Forelimb muscle (tissue), 1 donor: Measurements from ENCODE around the gene ANXA7. TPM values are rescaled to one million over a fixed set of nuclear protein-coding genes. Genes with fewer than 3 reads are reported as not detected.

Source experiments
- DNase-seq: peaks from one replicate; pipeline ENCODE4 v3.0.0-alpha.2; 2013; ENCODE audit warnings: low read depth
- polyA plus RNA-seq: library from polyadenylated mRNA; unstranded; fragments of 120-200 nt; gene quantifications from one replicate; pipeline ENCODE4 v1.2.1, GENCODE V29; 2013; ENCODE audit not compliant: insufficient read length

The ANXA7 gene
- 57.9 TPM for polyA plus RNA-seq

DNA sequence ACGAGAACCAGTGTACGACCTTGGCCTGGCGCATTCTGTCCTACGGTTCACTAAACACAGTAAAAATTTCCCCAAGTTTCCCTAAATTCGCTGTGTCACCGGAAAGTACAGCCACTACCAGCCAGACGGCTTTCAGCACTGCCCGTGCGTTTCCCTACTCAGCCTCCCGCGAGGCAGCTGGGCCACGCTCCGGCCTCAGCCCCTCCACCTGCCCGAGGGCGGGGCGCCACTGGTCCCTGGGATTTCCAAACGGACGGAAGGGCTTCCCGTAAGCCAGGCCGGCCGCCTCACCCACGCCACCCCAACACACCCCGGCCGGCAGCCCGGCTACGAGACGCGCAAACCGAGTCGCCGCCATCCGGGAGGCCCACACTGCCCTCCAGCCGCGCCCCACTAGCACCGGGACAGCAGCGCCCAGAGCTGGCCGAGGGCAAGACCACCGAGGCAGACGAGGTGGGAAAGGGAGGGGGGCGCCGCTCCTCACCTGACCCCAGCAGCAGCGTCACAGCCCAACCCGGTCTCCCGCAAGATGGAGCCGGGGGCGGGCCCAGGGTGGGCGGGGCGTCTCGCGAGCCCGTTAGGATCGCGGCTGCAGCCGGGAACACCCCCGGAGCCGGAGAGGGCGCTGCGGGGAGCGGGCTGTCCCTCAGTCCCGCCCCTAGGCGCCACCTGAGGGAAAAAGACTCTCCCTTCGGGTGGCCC, at the start of gene ANXA7:
Gene ANXA7 (minus strand): TSS at position 531 of the 702 bp plus-strand sequence. CDS start 13,202 bp downstream, outside the sequence.
- DNase-seq, result no peak

DNA sequence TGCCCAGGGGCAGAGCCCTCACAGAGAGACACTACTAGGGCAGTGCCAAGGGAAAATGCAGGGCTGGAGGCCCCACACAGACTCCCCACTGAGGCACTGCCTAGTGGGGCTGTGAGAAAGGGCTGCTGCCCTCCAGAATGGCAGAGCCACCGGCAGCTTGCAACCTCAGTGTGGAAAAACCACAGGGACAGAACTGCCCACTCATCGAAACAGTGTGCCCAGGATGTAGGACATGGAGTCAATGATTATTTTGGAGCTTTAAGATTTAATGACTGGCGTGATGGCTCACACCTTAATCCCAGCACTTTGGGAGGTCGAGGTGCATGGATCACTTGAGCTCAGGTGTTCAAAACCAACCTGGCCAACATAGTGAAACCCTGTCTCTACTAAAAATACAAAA, 47.0 kb upstream of the ANXA7 start:
- no peak for DNase-seq

DNA sequence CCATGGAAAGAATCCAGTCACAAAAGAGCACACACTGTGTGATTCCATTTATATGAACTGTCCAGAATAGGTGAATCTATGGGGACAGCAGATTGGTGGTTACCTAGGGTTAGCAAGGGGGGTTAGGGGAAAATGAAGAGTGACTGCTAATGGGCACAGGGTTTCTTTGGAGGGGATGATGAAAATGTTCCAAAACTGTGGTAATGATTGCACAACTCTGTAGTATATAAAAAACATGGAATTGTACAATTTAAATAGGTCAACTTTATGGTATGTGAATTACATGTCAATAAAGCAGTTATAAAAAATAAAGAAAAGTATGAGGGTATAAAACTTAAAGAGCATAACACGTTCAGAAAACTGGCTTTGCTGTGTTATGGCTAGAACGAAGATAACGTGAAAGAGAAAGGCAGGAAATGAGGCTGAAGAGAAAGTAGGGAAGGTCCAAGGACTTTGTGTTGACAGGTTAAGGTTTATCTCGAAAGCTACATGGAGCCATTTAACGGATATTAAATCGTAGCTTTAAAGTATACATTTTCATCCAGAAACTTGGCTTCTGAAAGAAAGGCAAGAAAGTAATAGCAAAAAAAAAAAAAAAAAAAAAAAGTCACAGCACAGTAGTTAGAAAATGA, 45.9 kb upstream of the ANXA7 start:
- no peak for DNase-seq

- DNase-seq, result no peak
These were observed 42.5 kb upstream of the ANXA7 start for GRCh38 chr10:73456187-73456890.

- DNase-seq, result no peak
These were observed 35.3 kb upstream of the ANXA7 start for GRCh38 chr10:73449113-73449512.

- no peak for DNase-seq
These were observed 34.5 kb upstream of the ANXA7 start for GRCh38 chr10:73448384-73448783.

DNA sequence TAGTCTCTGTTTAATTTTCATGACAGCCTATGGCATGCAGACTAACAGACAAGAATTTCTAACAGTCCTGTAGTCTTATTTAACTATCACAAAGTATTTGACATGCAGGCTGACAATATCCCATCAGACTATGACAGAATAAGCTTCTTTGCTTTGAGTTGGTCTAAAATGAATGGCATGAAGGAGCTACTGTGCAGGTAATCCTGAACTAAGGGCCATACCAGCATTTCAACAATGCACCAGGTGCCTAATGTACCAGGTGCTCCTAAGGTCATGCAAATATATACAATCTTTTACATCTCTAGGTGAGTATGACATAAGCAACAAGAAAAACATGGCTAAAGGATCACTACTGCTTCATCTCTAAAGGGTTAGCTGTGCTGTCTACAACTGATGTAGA, 33.1 kb upstream of the ANXA7 start:
- no peak for DNase-seq

GRCh38 chr10:73444457-73444856, 30.6 kb upstream of the ANXA7 start:
- DNase-seq, result no peak

- no peak for DNase-seq
These were observed 25.9 kb upstream of the ANXA7 start for GRCh38 chr10:73439605-73440312.

GRCh38 chr10:73439055-73439454, 25.2 kb upstream of the ANXA7 start:
- DNase-seq, result no peak

DNA sequence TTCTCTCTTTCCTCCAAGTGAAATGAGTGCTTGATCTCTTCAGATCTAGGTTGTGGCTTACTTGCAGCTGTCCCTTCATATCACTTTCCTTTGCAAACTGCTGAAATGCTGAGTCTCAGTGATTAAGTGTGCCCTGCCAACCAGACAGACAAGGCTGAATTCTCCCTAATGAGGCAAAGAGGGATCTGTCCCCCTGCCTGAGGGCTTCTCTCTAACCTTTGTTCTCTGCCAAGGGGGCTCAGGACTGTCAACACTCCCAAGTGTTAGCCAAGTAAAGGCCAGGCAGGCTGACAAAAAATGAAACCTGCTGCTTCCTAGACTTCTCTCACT, 19.6 kb upstream of the ANXA7 start, which contains the start of gene MSS51:
Gene MSS51 (minus strand): TSS at position 24 of the 330 bp plus-strand sequence. CDS start 5,277 bp downstream, outside the sequence.
- DNase-seq, result no peak

- DNase-seq, result no peak
These were observed 19.0 kb upstream of the ANXA7 start for GRCh38 chr10:73432646-73433537.

DNA sequence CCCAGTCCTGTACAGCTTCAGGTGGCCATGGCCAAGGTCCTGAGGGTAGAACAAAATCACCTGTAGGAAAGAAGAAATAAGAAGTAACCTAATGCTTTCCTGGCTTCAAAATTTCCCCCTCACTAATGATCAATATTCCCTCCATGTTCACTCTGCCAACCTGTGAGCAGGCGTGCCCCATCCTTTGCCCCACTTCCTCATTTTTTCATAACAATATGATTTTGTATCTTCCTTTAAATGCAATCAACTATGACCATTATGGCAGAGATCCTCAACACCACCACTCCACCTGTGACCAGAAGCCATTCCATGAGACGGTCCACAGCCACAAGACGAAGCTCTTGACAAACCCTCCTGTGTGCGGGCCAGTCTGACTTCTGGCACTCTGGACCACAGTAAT, 12.5 kb upstream of the ANXA7 start:
- DNase-seq, result no peak

DNA sequence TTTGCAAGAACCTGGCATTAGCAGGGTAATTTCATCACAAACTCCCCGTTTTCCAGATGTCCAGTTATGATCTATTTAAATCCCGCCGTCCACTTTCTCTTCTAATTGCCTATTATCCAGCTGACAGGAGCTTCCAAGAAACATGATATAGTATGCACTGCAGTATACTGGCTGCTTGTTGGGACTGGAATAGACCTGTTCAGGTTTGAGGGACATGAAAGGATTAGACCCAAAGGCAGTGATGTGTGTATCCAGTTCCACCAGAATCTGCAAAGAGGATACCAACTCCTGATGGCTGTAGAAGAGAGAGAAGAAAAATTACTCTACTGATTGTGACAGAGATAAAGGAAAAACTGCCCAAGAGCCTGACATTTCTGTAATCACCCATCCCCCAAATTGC, 10.6 kb upstream of the ANXA7 start:
- DNase-seq, result no peak

DNA sequence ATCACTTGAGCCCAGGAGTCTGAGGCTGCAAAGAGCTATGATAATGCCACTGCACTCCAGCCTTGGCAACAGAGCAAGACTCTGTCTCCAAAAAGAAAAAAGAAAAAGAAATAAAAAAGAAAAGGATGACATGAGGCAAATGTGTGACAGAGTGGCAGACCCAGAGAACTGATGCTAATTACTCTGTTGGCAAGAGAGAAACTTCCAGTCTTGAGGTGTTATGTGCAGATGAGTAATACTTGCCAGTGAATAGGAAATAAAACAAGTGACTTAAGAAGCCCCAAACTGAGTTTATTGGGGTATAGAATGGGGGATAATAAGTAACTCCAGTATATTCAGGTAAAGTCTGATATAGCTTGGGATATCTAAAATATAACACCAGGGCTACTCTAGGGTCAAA, 9.5 kb upstream of the ANXA7 start:
- no peak for DNase-seq

- no peak for DNase-seq
These were observed 2.7 kb upstream of the ANXA7 start for GRCh38 chr10:73416571-73416970.

- DNase-seq, result no peak
These were observed 530 bp upstream of the ANXA7 start for GRCh38 chr10:73414230-73414945.

DNA sequence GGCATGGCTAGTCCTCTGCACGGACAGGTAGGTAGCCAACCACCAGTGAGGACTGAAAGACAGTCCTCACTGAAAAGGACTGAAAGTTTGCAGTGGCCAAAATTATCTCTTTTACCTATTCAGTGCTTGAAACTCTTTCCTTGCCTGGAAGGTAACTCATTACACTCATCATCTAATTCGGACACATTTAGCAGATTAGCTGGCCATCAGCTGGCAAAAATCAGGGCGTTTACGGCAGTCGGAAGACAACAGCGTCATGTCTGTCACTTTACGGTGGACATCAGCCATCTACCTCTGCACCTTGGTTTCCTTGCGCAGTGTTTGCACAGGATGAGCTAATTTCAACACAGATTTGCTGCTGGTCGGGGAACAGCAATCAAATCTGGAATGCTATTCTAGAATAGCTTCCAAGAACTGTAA, 740 bp downstream of the ANXA7 start:
- no peak for DNase-seq

DNA sequence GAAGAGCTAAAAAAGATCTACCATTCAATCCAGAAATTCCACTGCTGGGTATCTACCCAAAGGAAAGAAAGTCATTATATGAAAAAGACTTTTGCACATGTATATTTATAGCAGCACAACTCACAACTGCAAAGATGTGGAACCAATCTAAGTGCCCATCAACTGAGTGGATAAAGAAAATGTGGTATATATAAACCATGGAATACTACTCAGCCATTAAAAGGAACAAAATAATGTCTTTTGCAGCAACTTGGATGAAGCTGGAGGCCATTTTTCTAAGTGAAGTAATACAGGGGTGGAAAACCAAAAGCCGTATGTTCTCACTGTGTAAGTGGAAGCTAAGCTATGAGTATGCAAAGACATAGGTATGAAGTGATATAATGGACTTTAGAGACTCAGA, 3.0 kb downstream of the ANXA7 start:
- no peak for DNase-seq

- no peak for DNase-seq
These were observed 4.8 kb downstream of the ANXA7 start for GRCh38 chr10:73408978-73409521.
